ENCODE measurements around the gene TTC39C. TPM values are rescaled to one million over a fixed set of nuclear protein-coding genes. Genes with fewer than 3 reads are reported as not detected.

TTC39C gene
- polyA plus RNA-seq, 3 donors: 4.3 to 29.5 (median 8.3) TPM

DNA sequence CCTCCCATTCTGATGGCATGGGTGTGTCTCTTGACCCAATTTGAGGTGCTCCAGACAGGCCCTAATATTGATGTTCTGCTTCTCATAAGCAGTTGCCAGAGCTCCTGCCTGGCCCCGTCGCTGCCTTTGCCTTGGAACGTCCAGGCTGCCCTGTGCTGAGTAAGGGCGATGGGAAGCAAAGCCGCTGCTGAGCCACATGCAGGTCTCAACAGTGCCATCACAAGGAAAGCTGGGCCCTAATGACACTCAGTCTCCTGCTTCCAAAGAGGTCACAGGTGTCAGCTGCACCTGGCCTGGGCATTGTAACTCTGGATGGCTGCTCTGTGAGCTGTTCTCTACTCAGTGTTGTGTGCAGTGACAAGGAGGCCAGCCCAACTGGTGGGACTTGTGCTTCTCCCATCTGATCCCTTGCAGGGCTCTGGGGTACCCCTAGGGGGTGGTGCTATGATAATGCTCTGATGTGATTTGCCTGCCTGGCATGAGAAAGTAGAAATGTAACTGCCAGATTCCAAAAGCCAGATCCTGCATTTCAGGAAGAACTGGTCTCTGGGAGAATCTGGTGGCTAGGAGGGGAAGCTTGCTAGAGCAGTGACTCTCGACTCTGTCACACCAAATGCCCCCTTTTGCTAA lies 8.7 kb downstream of the TTC39C start:
- Mint-ChIP-seq H3K27me3 (ENCODE audit: low read depth in 3 of 3) (peaks cover 0 to 4% (median 0%) of the 10 kb centered on the region in 3 donors), H3K4me3 (no peak overlapping the region), H3K36me3 (peaks cover 10 to 15% of the 10 kb centered on the region in 2 donors), H3K4me1 (peaks cover 83% of the 10 kb centered on the region), H3K27ac (peak overlapping the region in 2 of 7 donors; percentile 15 to 23), H3K9me3 (no peaks in the 10 kb centered on the region)
- H3K4me1 ChIP-seq (ENCODE audit: control insufficient read depth in 1 of 2, insufficient read depth in 2 of 2, low read length in 2 of 2): peaks cover 72 to 84% of the 10 kb centered on the region in 2 donors
- DNase-seq: no peak
- no peaks in the 10 kb centered on the region for H3K9me3 ChIP-seq (replicated peaks in 1 of 2; ENCODE audit: control insufficient read depth in 1 of 2, insufficient read depth in 1 of 2, low read length in 2 of 2)
- H3K27me3 ChIP-seq (ENCODE audit: control insufficient read depth in 2 of 2, insufficient read depth in 2 of 2, low read length in 2 of 2): no peaks in the 10 kb centered on the region
- 95% methylated on average over 5 of the region's 6 CpGs for WGBS (ENCODE audit: insufficient coverage)
- TF ChIP-seq, protein P1, sequence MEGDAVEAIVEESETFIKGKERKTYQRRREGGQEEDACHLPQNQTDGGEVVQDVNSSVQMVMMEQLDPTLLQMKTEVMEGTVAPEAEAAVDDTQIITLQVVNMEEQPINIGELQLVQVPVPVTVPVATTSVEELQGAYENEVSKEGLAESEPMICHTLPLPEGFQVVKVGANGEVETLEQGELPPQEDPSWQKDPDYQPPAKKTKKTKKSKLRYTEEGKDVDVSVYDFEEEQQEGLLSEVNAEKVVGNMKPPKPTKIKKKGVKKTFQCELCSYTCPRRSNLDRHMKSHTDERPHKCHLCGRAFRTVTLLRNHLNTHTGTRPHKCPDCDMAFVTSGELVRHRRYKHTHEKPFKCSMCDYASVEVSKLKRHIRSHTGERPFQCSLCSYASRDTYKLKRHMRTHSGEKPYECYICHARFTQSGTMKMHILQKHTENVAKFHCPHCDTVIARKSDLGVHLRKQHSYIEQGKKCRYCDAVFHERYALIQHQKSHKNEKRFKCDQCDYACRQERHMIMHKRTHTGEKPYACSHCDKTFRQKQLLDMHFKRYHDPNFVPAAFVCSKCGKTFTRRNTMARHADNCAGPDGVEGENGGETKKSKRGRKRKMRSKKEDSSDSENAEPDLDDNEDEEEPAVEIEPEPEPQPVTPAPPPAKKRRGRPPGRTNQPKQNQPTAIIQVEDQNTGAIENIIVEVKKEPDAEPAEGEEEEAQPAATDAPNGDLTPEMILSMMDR (IDR thresholded peaks at IDR 0.05): no peak
- H3K27ac ChIP-seq (ENCODE audit: low read depth in 1 of 2, low read length in 2 of 2): no peak overlapping the region
- no peak overlapping the region for H3K4me2 ChIP-seq (replicated peaks; ENCODE audit: extremely low read depth, low read length, poor library complexity, severe bottlenecking)
- intact Hi-C loops (cut with micrococcal nuclease): no loop called here
- peaks cover 70% of the 10 kb centered on the region for H4K20me1 ChIP-seq (ENCODE audit: insufficient read depth, low read length)
- H3K9ac ChIP-seq (ENCODE audit: insufficient read depth, low read length, poor library complexity, severe bottlenecking): no peak overlapping the region
- H3K36me3 ChIP-seq (replicated peaks in 1 of 2; ENCODE audit: control insufficient read depth in 1 of 2, insufficient read depth in 2 of 2, low read length in 2 of 2): peaks cover 5 to 12% of the 10 kb centered on the region in 2 donors
- H2AFZ ChIP-seq (ENCODE audit: insufficient read depth, low read depth, low read length, poor library complexity, severe bottlenecking): no peak overlapping the region
- H3K4me3 ChIP-seq (replicated peaks in 1 of 3; ENCODE audit: low read depth in 2 of 3, low read length in 3 of 3): no peak overlapping the region
- H3K79me2 ChIP-seq (ENCODE audit: insufficient read depth, low read length): peaks cover 96% of the 10 kb centered on the region

DNA sequence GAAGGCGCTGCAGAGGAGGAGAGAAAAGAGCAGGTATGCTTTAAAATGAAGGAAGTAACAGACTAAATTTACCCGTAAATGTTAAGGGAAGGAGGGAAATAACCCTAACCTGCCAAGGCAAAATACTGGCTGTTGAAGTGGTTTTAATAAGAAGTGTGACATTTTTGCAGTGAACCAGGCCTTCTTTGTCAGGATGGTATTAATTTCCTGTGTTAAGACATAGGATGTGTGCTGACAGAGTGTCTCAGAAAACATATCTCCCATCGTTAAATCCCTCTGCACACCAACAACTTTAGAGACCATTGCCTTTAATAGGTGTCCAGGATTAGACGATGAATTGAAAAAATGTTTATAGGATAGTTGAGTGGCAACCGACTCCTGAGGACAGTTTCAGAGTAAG lies 9.9 kb downstream of the TTC39C start:
- H3K27ac Mint-ChIP-seq: no peak overlapping the region
- Histone ChIP-seq H3K79me2 (ENCODE audit: insufficient read depth, low read length) (peaks cover 96% of the 10 kb centered on the region), H3K4me2 (replicated peaks; ENCODE audit: extremely low read depth, low read length, poor library complexity, severe bottlenecking) (no peak overlapping the region), H2AFZ (ENCODE audit: insufficient read depth, low read depth, low read length, poor library complexity, severe bottlenecking) (no peak overlapping the region), H4K20me1 (ENCODE audit: insufficient read depth, low read length) (peaks cover 59% of the 10 kb centered on the region), H3K27me3 (ENCODE audit: control insufficient read depth in 2 of 2, insufficient read depth in 2 of 2, low read length in 2 of 2) (no peaks in the 10 kb centered on the region), H3K36me3 (replicated peaks in 1 of 2; ENCODE audit: control insufficient read depth in 1 of 2, insufficient read depth in 2 of 2, low read length in 2 of 2) (peaks cover 5 to 12% of the 10 kb centered on the region in 2 donors), H3K4me3 (replicated peaks in 1 of 3; ENCODE audit: low read depth in 2 of 3, low read length in 3 of 3) (no peak overlapping the region), H3K27ac (ENCODE audit: low read depth in 1 of 2, low read length in 2 of 2) (no peak overlapping the region), H3K4me1 (ENCODE audit: control insufficient read depth in 1 of 2, insufficient read depth in 2 of 2, low read length in 2 of 2) (peaks cover 61 to 74% of the 10 kb centered on the region in 2 donors), H3K9ac (ENCODE audit: insufficient read depth, low read length, poor library complexity, severe bottlenecking) (no peak overlapping the region), H3K9me3 (replicated peaks in 1 of 2; ENCODE audit: control insufficient read depth in 1 of 2, insufficient read depth in 1 of 2, low read length in 2 of 2) (no peaks in the 10 kb centered on the region)
- no peak overlapping the region for H3K4me3 Mint-ChIP-seq
- H3K36me3 Mint-ChIP-seq: peaks cover 10 to 15% of the 10 kb centered on the region in 2 donors
- TF ChIP-seq, protein P1 (IDR thresholded peaks at IDR 0.05): no peak
- intact Hi-C loops (cut with micrococcal nuclease): no loop called here
- no peaks in the 10 kb centered on the region for H3K9me3 Mint-ChIP-seq
- peaks cover 77% of the 10 kb centered on the region for H3K4me1 Mint-ChIP-seq
- peaks cover 0 to 4% (median 0%) of the 10 kb centered on the region in 3 donors for H3K27me3 Mint-ChIP-seq (ENCODE audit: low read depth in 3 of 3)
- WGBS (ENCODE audit: insufficient coverage): 100% methylated on average over 2 of the region's 5 CpGs
- DNase-seq: no peak

Measured in CD14-positive monocyte (primary cell).